ENCODE measurements around the gene BMERB1.
"Not testable (repeated sequence)": the region's sequence is repeated elsewhere in the genome, so short reads cannot be mapped to it uniquely, and the experiment has no call there.

BMERB1 gene

DNA sequence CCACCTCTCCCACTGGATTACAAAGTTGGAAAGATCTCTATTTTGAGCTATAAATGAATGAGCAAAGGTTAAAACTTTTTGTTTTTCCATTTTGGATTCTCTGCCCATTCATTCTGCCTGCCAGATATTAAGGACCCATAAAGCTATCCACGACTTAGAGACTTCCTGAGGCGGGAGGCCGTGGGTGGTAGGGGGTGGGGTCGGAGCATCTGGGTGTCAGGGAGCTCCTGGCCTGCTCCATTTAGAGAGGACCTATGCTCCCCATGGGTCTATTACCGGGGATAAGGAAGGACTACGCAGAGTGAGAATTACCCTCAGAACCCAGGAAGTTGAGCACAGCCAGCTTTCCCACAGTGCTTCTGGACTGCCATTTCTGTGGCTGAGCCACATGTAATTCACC, 162.7 kb downstream of the BMERB1 start:
- DNase-seq = no peak

- DNase-seq = peak in 1 of 2 experiments; percentile 27
Measured at GRCh38 chr16:15597822-15598647, 163.6 kb downstream of the BMERB1 start.

DNA sequence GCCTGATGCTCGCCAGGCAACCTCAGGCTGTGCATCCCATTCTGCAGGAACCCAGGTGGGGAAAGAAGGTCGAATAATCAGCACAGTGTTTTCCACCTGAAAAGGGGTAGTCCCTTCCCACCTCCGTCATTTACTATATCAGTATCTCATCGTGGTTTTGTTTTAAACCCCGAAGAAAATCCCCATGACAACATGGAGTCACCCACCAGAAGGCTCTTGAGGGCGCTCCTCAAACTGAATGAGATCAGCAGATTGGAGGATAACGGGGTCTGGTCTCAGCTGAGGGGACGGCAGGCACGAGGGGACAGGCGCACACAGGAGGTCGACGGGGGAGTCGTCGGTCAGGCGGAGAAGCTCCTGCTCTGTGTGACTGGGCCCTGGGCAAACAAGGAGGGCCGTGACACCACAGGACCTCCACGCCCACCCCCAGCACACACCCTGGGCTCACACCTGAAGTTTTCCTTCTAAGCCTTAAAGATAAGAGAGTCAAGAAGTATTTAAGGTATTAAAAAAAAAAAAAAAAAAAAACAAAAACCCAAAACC, 164.3 kb downstream of the BMERB1 start:
- no peak for DNase-seq

DNA sequence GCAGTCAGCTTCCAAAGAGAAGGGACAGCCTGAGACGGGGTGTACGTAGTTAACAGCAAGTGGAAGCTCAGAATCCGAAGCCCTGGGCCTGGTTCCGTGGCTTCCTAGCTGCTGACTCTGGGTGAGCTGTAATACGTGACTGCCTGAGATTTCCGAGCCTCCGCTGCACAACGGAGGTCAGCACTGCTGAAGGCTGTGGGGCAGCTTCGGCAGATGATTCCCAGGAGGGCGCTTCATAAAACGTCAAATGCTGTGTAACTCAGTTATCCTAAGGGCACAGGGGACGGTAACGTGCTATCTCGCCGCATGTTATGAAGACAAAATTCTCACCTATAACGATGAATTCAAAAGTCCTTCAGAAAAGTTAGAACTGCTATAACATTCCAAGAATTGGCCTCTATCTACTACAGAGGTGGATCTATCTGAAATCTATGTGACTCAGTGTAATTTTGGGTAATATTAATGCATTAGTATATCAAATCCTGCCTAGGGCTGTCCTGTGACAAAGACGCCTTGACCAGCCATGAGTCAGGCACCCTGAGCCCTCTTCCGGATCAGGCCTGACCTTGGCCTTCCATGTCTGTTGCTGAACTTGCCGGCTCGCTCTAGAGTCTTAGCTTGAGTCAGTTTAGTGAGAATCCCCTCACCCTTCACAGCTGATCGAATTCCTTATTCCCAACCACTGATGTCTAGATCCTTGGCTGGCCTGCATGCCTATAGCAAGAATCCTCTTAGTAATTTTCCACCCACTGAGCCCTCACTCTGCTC, 165.1 kb downstream of the BMERB1 start:
- DNase-seq = no peak

GRCh38 chr16:15601212-15601879, 167.0 kb downstream of the BMERB1 start:
- no peak for DNase-seq

- no peak for DNase-seq
Measured at GRCh38 chr16:15602285-15603044, 168.1 kb downstream of the BMERB1 start.

GRCh38 chr16:15604460-15605440, 170.4 kb downstream of the BMERB1 start:
- no peak for DNase-seq

- no peak for DNase-seq
Measured at GRCh38 chr16:15605839-15606517, 171.6 kb downstream of the BMERB1 start.

DNA sequence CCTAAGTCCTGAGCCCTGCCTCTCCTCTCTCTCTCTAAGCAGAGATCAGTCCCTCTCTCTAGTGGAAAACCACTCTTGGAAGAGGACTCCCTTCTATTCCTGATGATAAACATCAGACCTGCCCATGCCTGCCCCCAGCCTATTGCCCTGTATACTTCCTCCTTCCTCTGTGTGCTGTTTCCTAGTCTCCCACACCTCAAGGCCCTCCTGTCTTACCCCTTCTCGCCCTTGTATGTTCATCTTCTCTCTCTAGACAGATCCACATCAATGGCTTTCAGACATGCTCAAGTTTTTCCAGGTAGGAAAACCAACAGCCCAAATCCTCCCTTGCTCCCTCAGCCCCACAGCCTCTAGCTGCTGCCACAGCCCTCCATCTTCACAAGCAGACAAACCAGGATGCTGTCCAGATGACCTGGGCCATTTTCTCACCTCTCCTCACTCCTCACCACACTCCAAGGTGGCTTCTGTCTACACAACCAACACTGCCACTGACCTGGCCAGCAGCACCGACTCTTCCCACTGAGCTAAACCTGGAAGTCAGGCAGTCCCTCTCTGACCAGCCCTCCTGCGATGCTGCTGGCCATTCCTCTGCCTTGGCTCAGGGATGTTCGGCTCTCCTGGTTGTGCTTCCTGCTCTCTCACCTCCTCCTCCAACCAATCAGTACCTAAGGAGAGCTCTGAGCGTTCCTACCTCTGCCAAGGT, 172.3 kb downstream of the BMERB1 start:
- DNase-seq = no peak

GRCh38 chr16:15607221-15607699, 172.9 kb downstream of the BMERB1 start:
- not testable (repeated sequence) for DNase-seq

- DNase-seq = no peak
Measured at GRCh38 chr16:15607700-15608396, 173.5 kb downstream of the BMERB1 start.

DNA sequence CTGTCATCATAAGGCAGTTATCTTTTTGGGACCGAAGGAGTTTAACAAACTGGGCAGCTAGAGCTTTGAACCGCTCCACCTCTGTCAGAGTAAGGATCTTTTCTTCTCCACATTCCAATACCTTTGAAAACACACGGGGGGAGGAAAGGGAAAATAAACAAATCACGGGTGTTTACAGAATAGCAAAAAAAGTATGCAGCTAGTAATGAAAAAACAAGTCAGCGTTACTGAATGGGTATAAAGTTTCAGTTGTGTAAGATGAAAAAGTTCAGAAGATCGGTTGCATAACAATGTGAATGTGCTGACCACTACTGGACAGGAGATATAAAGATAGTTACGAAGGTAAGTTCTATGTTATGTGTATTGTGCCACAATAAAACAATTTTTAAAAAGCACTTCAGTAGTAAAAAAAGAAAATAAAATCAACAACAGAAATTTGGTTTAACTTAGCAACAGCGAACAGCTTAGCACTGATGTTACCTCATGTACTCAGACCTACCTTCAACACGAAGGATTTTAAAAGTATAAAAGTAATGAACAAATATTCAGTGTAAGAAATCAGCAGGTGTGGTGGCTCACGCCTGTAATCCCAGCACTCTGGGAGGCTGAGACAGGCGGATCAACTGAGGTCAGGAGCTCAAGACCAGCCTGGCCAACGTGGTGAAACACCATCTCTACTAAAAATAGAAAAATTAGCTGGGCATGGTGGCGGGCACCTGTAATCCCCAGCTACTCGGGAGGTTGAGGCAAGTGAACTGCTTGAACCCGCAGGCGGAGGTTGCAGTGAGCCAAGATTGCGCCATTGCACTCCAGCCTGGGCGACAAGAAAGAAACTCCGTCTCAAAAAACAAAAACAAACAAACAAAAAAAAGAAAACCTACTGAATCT, 174.3 kb downstream of the BMERB1 start:
- no peak for DNase-seq

GRCh38 chr16:15609286-15609649, 174.9 kb downstream of the BMERB1 start:
- DNase-seq = no peak

DNA sequence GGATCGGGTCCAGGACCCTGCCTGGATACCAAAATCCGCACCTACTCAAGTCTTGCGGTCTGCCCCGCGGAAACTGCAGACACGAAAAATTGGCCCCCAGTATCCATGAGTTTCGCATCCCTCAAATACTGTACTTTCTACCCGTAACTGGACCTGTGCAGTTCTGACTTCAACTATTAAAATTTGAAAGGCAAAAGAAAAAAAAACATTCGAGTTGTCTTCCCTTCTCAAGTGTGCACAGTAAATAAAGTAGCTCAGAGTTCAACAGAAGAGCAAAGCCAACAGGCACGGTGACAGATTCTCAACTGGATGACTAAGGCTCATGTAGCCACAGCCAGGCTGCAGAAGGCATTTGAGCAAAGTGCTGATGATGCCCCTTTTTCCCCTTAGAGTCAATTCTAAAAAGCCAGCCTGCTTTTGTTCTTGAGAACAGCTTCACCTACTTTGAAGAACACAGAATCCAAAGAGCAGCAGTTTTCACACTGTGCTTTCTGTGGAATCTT, 176.0 kb downstream of the BMERB1 start:
- DNase-seq = no peak

GRCh38 chr16:15611610-15612009, 177.2 kb downstream of the BMERB1 start:
- no peak for DNase-seq

- DNase-seq = no peak
Measured at GRCh38 chr16:15613676-15614075, 179.3 kb downstream of the BMERB1 start.

- DNase-seq = no peak
Measured at GRCh38 chr16:15616012-15616411, 181.6 kb downstream of the BMERB1 start.
